ENCODE results near the gene RAPGEF5. TPM values are rescaled to one million over a fixed set of nuclear protein-coding genes. Genes with fewer than 3 reads are reported as not detected.
A peak's percentile ranks its signal among the peaks of the same experiment; 100 is the strongest.

Gene RAPGEF5
- total and polyA plus RNA-seq, 4 experiments from 2014 or later: not detected

GRCh38 chr7:22378199-22378980 lies 21.4 kb upstream of the RAPGEF5 start:
- no peak overlapping the region for H3K4me3 ChIP-seq (ENCODE audit: low read length in 2 of 2)
- H3K27me3 ChIP-seq (ENCODE audit: insufficient read depth, low read length): no peaks in the 10 kb centered on the region
- H3K4me1 ChIP-seq (ENCODE audit: insufficient read depth, low read length): no peaks in the 10 kb centered on the region
- H3K36me3 ChIP-seq (ENCODE audit: insufficient read depth, low read length): no peaks in the 10 kb centered on the region
- intact Hi-C loops (cut with micrococcal nuclease): no loop called here
- Mint-ChIP-seq H3K36me3 (no peaks in the 10 kb centered on the region), H3K4me3 (no peak overlapping the region), H3K27me3 (peaks cover 2 to 3% of the 10 kb centered on the region in 2 donors), H3K9me3 (peaks cover 0 to 1% (median 0%) of the 10 kb centered on the region in 8 donors), H3K4me1 (no peaks in the 10 kb centered on the region), H3K27ac (no peak overlapping the region)
- H3K9me3 ChIP-seq (ENCODE audit: control insufficient read depth in 1 of 2, low read length in 2 of 2): no peaks in the 10 kb centered on the region
- POLR2A ChIA-PET (ENCODE audit: partially characterized antibody): no interaction called here
- DNase-seq: peak in 1 of 5 donors; percentile 33
- CTCF ChIA-PET (ENCODE audit: partially characterized antibody): no interaction called here
- no peak overlapping the region for H3K27ac ChIP-seq (ENCODE audit: low read depth, low read length)

- Mint-ChIP-seq H3K9me3 (peaks cover 0 to 1% (median 0%) of the 10 kb centered on the region in 8 donors), H3K27ac (no peak overlapping the region), H3K27me3 (peaks cover 2 to 3% of the 10 kb centered on the region in 2 donors), H3K4me3 (no peak overlapping the region), H3K4me1 (no peaks in the 10 kb centered on the region), H3K36me3 (no peaks in the 10 kb centered on the region)
- Histone ChIP-seq H3K27ac (ENCODE audit: low read depth, low read length) (no peak overlapping the region), H3K9me3 (ENCODE audit: control insufficient read depth in 1 of 2, low read length in 2 of 2) (no peaks in the 10 kb centered on the region), H3K4me3 (ENCODE audit: low read length in 2 of 2) (no peak overlapping the region), H3K4me1 (ENCODE audit: insufficient read depth, low read length) (no peaks in the 10 kb centered on the region), H3K36me3 (ENCODE audit: insufficient read depth, low read length) (no peaks in the 10 kb centered on the region), H3K27me3 (ENCODE audit: insufficient read depth, low read length) (no peaks in the 10 kb centered on the region)
- intact Hi-C loops (cut with micrococcal nuclease): no loop called here
- DNase-seq: no peak
- ChIA-PET POLR2A (ENCODE audit: partially characterized antibody) (no interaction called here), CTCF (ENCODE audit: partially characterized antibody) (no interaction called here)
Observed at GRCh38 chr7:22377703-22378102, 20.7 kb upstream of the RAPGEF5 start.

DNA sequence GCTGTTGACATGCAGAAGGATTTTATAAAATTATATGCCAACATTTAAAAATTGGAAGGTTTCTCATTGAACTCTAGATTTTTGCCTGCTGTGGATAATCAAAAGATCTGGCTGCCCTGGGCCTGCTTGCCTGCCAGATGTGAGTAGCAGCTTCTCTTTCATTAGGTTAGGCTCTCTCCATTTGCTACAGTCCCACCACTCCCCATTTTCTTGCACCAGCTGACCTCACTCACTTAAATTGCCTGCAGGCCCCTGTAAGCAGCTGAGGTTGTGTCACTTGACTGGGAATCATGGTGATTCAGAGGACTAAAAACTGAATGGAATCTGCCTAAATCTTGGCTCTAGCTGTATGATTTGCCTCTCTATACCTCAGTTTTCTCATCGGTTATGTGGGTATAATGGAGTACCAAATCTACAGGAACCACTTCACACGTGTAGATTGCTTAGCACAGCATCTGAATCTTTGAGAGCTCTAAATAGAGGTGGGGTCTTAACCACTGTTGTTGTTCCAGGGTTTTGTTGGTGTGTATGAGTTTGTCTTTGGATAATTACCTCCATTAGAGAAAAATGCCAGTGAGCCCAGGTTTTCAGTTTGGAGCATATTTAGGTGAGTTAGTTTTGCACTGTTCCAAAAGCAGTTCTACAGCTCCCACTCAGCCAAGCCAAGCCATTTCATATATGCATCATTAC lies 18.6 kb upstream of the RAPGEF5 start:
- no peaks in the 10 kb centered on the region for H3K4me1 Mint-ChIP-seq
- no peaks in the 10 kb centered on the region for H3K9me3 ChIP-seq (ENCODE audit: control insufficient read depth in 1 of 2, low read length in 2 of 2)
- H3K4me3 ChIP-seq (ENCODE audit: low read length in 2 of 2): no peak overlapping the region
- H3K9me3 Mint-ChIP-seq: peaks cover 0 to 1% (median 0%) of the 10 kb centered on the region in 8 donors
- no peaks in the 10 kb centered on the region for H3K36me3 ChIP-seq (ENCODE audit: insufficient read depth, low read length)
- ChIA-PET POLR2A (ENCODE audit: partially characterized antibody) (no interaction called here), CTCF (ENCODE audit: partially characterized antibody) (no interaction called here)
- no peaks in the 10 kb centered on the region for H3K27me3 ChIP-seq (ENCODE audit: insufficient read depth, low read length)
- H3K4me3 Mint-ChIP-seq: no peak overlapping the region
- intact Hi-C loops (cut with micrococcal nuclease): no loop called here
- no peak for DNase-seq
- H3K4me1 ChIP-seq (ENCODE audit: insufficient read depth, low read length): no peaks in the 10 kb centered on the region
- H3K27ac ChIP-seq (ENCODE audit: low read depth, low read length): no peak overlapping the region
- peaks cover 0 to 3% of the 10 kb centered on the region in 2 donors for H3K27me3 Mint-ChIP-seq
- H3K36me3 Mint-ChIP-seq: no peaks in the 10 kb centered on the region
- H3K27ac Mint-ChIP-seq: no peak overlapping the region

DNA sequence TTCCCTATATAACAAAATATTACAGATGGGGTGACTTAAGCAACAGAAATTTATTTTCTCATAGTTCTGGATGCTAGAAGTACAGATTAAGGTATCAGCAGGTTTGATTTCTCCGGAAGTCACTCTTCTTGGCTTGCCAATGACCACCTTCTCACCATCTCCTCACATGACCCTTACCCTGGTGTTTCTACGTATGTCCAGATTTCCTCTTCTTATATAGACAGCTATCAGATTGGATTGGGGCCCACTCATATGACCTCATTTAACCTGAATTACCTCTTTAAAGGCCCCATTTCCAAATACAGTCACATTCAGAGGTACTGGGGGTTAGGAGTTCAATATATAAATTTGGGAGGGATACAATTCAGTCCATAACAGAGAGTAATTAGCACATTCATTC lies 17.0 kb upstream of the RAPGEF5 start:
- Mint-ChIP-seq H3K27ac (no peak overlapping the region), H3K4me1 (no peaks in the 10 kb centered on the region), H3K9me3 (no peaks in the 10 kb centered on the region), H3K27me3 (no peaks in the 10 kb centered on the region), H3K4me3 (no peak overlapping the region), H3K36me3 (no peaks in the 10 kb centered on the region)
- ChIA-PET CTCF (ENCODE audit: partially characterized antibody) (no interaction called here), POLR2A (ENCODE audit: partially characterized antibody) (no interaction called here)
- intact Hi-C loops (cut with micrococcal nuclease): no loop called here
- no peaks in the 10 kb centered on the region for H3K27me3 ChIP-seq (ENCODE audit: insufficient read depth, low read length)
- H3K27ac ChIP-seq (ENCODE audit: low read depth, low read length): no peak overlapping the region
- H3K36me3 ChIP-seq (ENCODE audit: insufficient read depth, low read length): no peaks in the 10 kb centered on the region
- H3K4me1 ChIP-seq (ENCODE audit: insufficient read depth, low read length): no peaks in the 10 kb centered on the region
- no peaks in the 10 kb centered on the region for H3K9me3 ChIP-seq (ENCODE audit: control insufficient read depth in 1 of 2, low read length in 2 of 2)
- DNase-seq: no peak
- no peak overlapping the region for H3K4me3 ChIP-seq (ENCODE audit: low read length in 2 of 2)

DNA sequence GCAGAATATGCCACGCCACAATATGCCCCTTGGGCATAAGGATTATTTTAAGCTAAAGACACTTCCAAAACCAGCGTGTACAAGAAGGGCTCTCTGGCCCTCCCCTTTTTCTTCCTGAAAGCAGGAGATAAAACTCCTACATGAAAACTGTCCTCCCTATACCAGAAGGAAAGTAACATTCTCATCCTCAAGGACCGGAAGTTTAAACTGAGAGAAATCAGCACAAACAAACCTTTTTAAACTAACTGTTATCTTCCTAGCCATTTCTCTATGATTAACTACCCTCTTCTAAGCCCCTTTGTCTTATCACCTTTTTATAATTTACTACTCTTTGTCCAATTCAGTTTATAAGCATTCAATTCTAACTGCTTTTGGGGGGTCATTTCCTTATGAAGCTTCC lies 16.4 kb upstream of the RAPGEF5 start:
- no peaks in the 10 kb centered on the region for H3K27me3 ChIP-seq (ENCODE audit: insufficient read depth, low read length)
- DNase-seq: no peak
- Mint-ChIP-seq H3K27me3 (no peaks in the 10 kb centered on the region), H3K9me3 (no peaks in the 10 kb centered on the region), H3K27ac (no peak overlapping the region), H3K4me1 (no peaks in the 10 kb centered on the region), H3K36me3 (no peaks in the 10 kb centered on the region), H3K4me3 (no peak overlapping the region)
- no peak overlapping the region for H3K27ac ChIP-seq (ENCODE audit: low read depth, low read length)
- CTCF ChIA-PET (ENCODE audit: partially characterized antibody): no interaction called here
- H3K4me1 ChIP-seq (ENCODE audit: insufficient read depth, low read length): no peaks in the 10 kb centered on the region
- H3K4me3 ChIP-seq (ENCODE audit: low read length in 2 of 2): no peak overlapping the region
- intact Hi-C loops (cut with micrococcal nuclease): no loop called here
- H3K36me3 ChIP-seq (ENCODE audit: insufficient read depth, low read length): no peaks in the 10 kb centered on the region
- POLR2A ChIA-PET (ENCODE audit: partially characterized antibody): no interaction called here
- no peaks in the 10 kb centered on the region for H3K9me3 ChIP-seq (ENCODE audit: control insufficient read depth in 1 of 2, low read length in 2 of 2)

DNA sequence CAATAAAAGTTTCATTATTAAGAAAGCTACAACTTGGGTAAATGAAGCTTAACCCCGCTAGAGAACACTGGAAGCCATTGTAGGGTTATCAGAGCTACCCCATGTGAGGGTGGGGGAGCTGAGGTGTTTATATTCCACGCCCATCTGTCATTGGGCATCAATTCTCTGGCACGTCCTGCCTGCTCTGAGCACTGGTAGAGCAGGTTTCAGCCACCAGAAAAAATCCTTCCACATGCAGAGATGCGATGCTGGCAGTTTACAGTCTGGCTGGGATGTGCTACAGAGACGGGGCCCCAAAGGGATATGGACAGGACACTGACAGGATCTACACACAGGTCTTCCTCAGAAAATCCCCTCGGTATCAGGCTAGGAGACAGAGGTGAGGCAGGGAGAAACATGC lies 15.9 kb upstream of the RAPGEF5 start:
- Histone ChIP-seq H3K36me3 (ENCODE audit: insufficient read depth, low read length) (no peaks in the 10 kb centered on the region), H3K4me3 (ENCODE audit: low read length in 2 of 2) (no peak overlapping the region), H3K4me1 (ENCODE audit: insufficient read depth, low read length) (no peaks in the 10 kb centered on the region), H3K9me3 (ENCODE audit: control insufficient read depth in 1 of 2, low read length in 2 of 2) (no peaks in the 10 kb centered on the region), H3K27ac (ENCODE audit: low read depth, low read length) (no peak overlapping the region), H3K27me3 (ENCODE audit: insufficient read depth, low read length) (no peaks in the 10 kb centered on the region)
- Mint-ChIP-seq H3K27ac (no peak overlapping the region), H3K4me3 (no peak overlapping the region), H3K4me1 (no peaks in the 10 kb centered on the region), H3K36me3 (no peaks in the 10 kb centered on the region), H3K9me3 (no peaks in the 10 kb centered on the region), H3K27me3 (no peaks in the 10 kb centered on the region)
- no peak for DNase-seq
- intact Hi-C loops (cut with micrococcal nuclease): no loop called here
- CTCF ChIA-PET (ENCODE audit: partially characterized antibody): no interaction called here
- POLR2A ChIA-PET (ENCODE audit: partially characterized antibody): no interaction called here

GRCh38 chr7:22371878-22372277 lies 14.9 kb upstream of the RAPGEF5 start:
- no peak for DNase-seq
- intact Hi-C loops (cut with micrococcal nuclease): no loop called here
- no peaks in the 10 kb centered on the region for H3K36me3 Mint-ChIP-seq
- no peaks in the 10 kb centered on the region for H3K27me3 Mint-ChIP-seq
- no peaks in the 10 kb centered on the region for H3K36me3 ChIP-seq (ENCODE audit: insufficient read depth, low read length)
- H3K4me1 ChIP-seq (ENCODE audit: insufficient read depth, low read length): no peaks in the 10 kb centered on the region
- H3K4me1 Mint-ChIP-seq: no peaks in the 10 kb centered on the region
- no peak overlapping the region for H3K4me3 Mint-ChIP-seq
- no peaks in the 10 kb centered on the region for H3K9me3 ChIP-seq (ENCODE audit: control insufficient read depth in 1 of 2, low read length in 2 of 2)
- no peak overlapping the region for H3K27ac Mint-ChIP-seq
- H3K27me3 ChIP-seq (ENCODE audit: insufficient read depth, low read length): no peaks in the 10 kb centered on the region
- POLR2A ChIA-PET (ENCODE audit: partially characterized antibody): no interaction called here
- no peaks in the 10 kb centered on the region for H3K9me3 Mint-ChIP-seq
- no peak overlapping the region for H3K27ac ChIP-seq (ENCODE audit: low read depth, low read length)
- no peak overlapping the region for H3K4me3 ChIP-seq (ENCODE audit: low read length in 2 of 2)
- CTCF ChIA-PET (ENCODE audit: partially characterized antibody): no interaction called here
